Measurements from ENCODE around the gene MPZL3.
A peak's percentile ranks its signal among the peaks of the same experiment; 100 is the strongest.

Gene MPZL3

GRCh38 chr11:118251858-118252652 lies at the start of gene MPZL3:
TSS of gene MPZL3 (minus strand) at chr11:118252365. CDS start at chr11:118252294, 71 bp downstream.
- FAIRE-seq (peak; percentile 15), DNase-seq (ENCODE audit: insufficient read length, low spot score) (peak; percentile 20)
- TF ChIP-seq POLR2A (IDR thresholded peaks at IDR 0.05; ENCODE audit: low read depth, low read length) = no peak

GRCh38 chr11:118301600-118302195 lies 49.5 kb upstream of the MPZL3 start:
- TF ChIP-seq POLR2A (IDR thresholded peaks at IDR 0.05; ENCODE audit: low read depth, low read length) = no peak
- no peak for DNase-seq (ENCODE audit: insufficient read length, low spot score)
- no peak for FAIRE-seq

GRCh38 chr11:118295815-118296454 lies 43.8 kb upstream of the MPZL3 start:
- TF ChIP-seq POLR2A (IDR thresholded peaks at IDR 0.05; ENCODE audit: low read depth, low read length) = no peak
- DNase-seq (ENCODE audit: insufficient read length, low spot score) = no peak
- no peak for FAIRE-seq

- DNase-seq (ENCODE audit: insufficient read length, low spot score) (no peak), FAIRE-seq (no peak)
- TF ChIP-seq POLR2A (IDR thresholded peaks at IDR 0.05; ENCODE audit: low read depth, low read length) = no peak
Measured at GRCh38 chr11:118295199-118295598, 43.0 kb upstream of the MPZL3 start.

GRCh38 chr11:118294053-118294452 lies 41.9 kb upstream of the MPZL3 start:
- DNase-seq (ENCODE audit: insufficient read length, low spot score) (no peak), FAIRE-seq (no peak)
- TF ChIP-seq POLR2A (IDR thresholded peaks at IDR 0.05; ENCODE audit: low read depth, low read length) = no peak

- no peak for FAIRE-seq
Measured at GRCh38 chr11:118291477-118292135, 39.4 kb upstream of the MPZL3 start.

GRCh38 chr11:118290923-118291322 lies 38.8 kb upstream of the MPZL3 start:
- DNase-seq (ENCODE audit: insufficient read length, low spot score) = no peak
- TF ChIP-seq POLR2A (IDR thresholded peaks at IDR 0.05; ENCODE audit: low read depth, low read length) = no peak
- no peak for FAIRE-seq

More at GRCh38 chr11:118291477-118292135, 39.4 kb upstream of the MPZL3 start:
- no peak for DNase-seq (ENCODE audit: insufficient read length, low spot score)
- TF ChIP-seq POLR2A (IDR thresholded peaks at IDR 0.05; ENCODE audit: low read depth, low read length) = no peak

GRCh38 chr11:118289401-118289800 lies 37.2 kb upstream of the MPZL3 start:
- no peak for DNase-seq (ENCODE audit: insufficient read length, low spot score)
- FAIRE-seq = no peak
- TF ChIP-seq POLR2A (IDR thresholded peaks at IDR 0.05; ENCODE audit: low read depth, low read length) = no peak

GRCh38 chr11:118287006-118287405 lies 34.8 kb upstream of the MPZL3 start:
- no peak for DNase-seq (ENCODE audit: insufficient read length, low spot score)
- TF ChIP-seq POLR2A (IDR thresholded peaks at IDR 0.05; ENCODE audit: low read depth, low read length) = no peak
- no peak for FAIRE-seq

GRCh38 chr11:118286545-118286944 lies 34.4 kb upstream of the MPZL3 start:
- no peak for DNase-seq (ENCODE audit: insufficient read length, low spot score)
- no peak for FAIRE-seq
- TF ChIP-seq POLR2A (IDR thresholded peaks at IDR 0.05; ENCODE audit: low read depth, low read length) = no peak

GRCh38 chr11:118283756-118284350 lies 31.7 kb upstream of the MPZL3 start:
- DNase-seq (ENCODE audit: insufficient read length, low spot score) = no peak
- no peak for FAIRE-seq
- no peak for TF ChIP-seq POLR2A (IDR thresholded peaks at IDR 0.05; ENCODE audit: low read depth, low read length)

- no peak for FAIRE-seq
- no peak for TF ChIP-seq POLR2A (IDR thresholded peaks at IDR 0.05; ENCODE audit: low read depth, low read length)
- DNase-seq (ENCODE audit: insufficient read length, low spot score) = no peak
Measured at GRCh38 chr11:118283037-118283636, 31.0 kb upstream of the MPZL3 start.

GRCh38 chr11:118282606-118283005 lies 30.4 kb upstream of the MPZL3 start:
- DNase-seq (ENCODE audit: insufficient read length, low spot score) (no peak), FAIRE-seq (no peak)
- TF ChIP-seq POLR2A (IDR thresholded peaks at IDR 0.05; ENCODE audit: low read depth, low read length) = no peak

Data from H54 (cell line).